G401 (cell line): Measurements from ENCODE around the gene KCNIP3. TPM values are rescaled to one million over a fixed set of nuclear protein-coding genes. Genes with fewer than 3 reads are reported as not detected.
"Not testable (repeated sequence)": the region's sequence is repeated elsewhere in the genome, so short reads cannot be mapped to it uniquely, and the experiment has no call there.

Experiments
- DNase-seq: peaks from one replicate; pipeline ENCODE4 v3.0.0-alpha.2; 2015; ENCODE audit warnings: low spot score
- in situ Hi-C: cut with HindIII; loops from 2 replicates; pipeline ENCODE4 v1.10.0; 2016; ENCODE audit warnings: low sequenced_read_pairs, mixed read lengths
- total RNA-seq: library from RNA; depleted of rRNA; stranded (reverse); fragments of >200 nt; shearing (Covaris generic); gene quantifications from 2 replicates; pipeline ENCODE4 v1.2.3, GENCODE V29; 2014

KCNIP3 gene
- total RNA-seq, 1 experiment from 2014 or later, result not detected

DNA sequence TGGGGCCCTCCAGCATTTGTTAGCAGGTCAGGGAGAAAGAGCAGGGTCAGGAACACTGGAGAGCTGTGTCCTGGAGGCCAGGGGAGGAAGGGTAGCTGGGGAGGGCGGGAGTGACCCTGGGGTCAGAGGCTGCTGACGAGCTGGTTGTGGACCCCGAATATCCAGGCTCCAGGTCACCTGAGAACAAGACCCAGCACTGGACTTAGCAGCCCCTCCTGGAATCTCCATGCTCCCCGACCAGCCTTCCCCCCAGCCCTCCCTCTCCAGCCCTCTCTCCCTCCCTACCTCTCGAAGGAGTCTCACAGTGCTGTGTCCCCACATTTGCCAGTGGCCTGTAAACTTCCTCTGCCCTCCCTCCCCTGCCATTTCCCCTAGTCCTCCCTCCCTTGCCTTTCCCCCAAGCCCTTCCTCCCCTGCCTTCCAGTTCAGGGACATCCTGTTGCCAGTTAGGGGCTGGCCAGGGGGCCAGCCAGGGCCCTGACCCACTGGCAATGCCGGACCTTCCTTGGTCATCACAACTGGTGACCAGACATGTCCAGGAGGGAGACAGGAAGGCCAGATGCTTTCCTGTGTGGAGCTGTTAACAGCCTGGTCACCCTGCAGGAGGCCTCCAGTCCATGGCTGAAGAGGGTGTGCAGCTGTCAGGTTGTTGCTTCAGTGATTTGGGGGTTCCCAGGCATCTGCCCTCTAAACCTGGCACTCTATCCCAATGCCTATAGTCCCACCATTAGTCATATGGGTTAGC, 55.3 kb downstream of the KCNIP3 start:
- DNase-seq, result no peak
- in situ Hi-C loops, result no loop called here

DNA sequence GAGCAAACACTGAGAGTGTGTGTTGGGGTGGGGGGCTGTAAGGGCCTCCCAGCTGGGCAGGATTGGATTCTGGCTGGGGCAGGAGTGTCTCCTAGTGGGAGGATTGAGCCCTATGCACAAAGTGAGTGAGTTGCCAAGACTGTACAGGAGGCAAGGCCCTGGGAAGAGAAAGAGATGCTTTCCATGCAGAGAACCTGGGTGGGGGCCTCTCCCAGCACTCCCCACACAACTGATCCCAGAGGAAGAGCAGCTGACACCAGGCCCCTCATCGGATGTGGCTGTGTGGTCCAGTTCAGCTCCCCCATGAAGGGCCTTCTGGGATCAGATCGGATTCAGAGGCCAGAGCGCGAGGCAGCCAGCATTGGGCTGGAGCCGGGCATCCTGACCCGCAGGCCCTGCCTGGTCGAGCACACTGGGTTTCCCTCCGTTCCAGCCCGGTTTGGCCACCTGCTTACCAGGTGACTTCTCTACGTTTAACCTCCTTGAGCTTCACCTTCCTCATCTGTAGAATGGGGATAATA, 56.0 kb downstream of the KCNIP3 start:
- no peak for DNase-seq
- in situ Hi-C loops, result no loop called here

DNA sequence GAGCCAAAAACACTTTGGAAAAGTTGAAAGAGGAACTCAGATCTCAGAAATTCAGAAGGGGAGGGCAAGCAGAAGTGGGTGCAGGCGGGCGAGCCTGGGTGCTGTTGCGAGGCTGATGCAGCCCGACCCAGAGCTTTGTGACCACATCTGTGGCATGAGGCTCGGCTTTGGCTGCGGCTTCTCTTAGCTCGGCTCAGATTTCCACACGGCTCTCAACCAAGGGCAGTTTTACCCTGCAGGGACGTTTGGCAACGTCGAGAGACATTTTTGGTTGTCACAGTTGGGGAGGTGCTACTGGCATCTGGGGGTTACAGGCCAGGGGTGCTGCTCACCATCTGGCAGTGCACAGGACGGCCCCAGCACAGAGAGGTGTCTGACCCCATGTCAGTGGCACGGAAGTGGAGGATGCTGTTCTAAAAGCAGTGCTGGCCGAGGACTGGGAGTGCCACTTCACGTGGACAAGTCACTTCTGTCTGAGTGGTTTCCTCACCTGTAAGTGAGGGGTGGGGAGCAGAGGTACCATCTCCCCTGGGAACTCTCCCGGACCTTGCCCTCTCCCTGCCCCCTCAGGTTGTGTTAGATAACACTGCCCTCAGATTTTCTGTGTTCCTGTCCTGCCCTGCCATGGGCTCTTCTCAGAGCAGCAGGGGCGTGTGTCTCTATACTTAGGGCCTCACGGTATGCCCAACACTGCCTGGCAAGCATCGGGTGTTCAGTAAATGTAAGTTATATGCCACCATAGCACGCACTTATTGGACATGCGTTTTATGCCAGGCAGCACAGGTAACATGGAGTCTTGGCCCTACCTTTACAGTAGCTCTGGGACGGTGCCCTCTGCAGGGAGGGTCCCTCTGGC, 56.7 kb downstream of the KCNIP3 start:
- in situ Hi-C loops, result no loop called here

DNA sequence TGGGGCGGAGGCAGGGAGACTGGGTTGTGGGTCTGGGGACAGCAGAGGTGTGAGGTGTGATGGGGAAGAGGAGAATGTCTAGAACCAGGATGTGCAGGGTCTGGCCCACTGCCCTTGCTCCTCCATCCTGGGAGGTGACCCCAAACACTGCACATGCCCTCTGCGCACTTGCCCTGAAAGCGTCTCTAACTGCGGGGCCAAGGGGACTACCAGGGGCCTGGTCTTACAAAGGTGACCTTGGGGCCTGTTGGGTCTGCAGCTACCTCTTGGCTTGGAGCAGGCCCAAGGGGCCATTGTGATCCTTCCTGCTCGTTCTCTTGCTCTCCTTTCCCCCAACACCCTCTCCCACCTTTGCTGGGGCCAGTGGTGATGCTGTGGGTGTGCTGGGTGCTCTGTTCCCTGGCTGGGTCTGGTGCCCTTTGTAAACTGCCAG, 57.3 kb downstream of the KCNIP3 start:
- in situ Hi-C loops, result no loop called here
- no peak for DNase-seq

More for the DNA sequence above, 56.7 kb downstream of the KCNIP3 start:
- DNase-seq, result no peak

DNA sequence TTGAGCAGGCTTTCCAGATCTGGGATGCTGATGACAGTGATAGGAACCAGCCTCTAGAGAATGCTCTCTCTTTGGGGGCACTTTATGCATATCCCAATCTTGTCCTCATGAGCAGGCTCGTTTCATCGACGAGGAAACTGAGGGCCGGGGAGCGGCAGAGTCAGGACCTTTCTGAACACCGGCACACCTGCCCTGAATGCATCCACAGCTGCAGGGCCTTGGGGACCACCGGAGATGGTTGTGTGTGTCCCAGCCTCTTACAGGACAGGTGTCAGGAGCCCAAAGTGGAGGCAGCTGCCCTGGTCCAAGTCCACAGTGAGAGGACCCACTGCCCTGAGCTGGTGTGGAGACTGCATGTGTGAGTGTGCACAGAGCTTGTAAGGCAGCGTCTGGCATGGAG, 57.8 kb downstream of the KCNIP3 start:
- in situ Hi-C loops, result no loop called here
- no peak for DNase-seq

DNA sequence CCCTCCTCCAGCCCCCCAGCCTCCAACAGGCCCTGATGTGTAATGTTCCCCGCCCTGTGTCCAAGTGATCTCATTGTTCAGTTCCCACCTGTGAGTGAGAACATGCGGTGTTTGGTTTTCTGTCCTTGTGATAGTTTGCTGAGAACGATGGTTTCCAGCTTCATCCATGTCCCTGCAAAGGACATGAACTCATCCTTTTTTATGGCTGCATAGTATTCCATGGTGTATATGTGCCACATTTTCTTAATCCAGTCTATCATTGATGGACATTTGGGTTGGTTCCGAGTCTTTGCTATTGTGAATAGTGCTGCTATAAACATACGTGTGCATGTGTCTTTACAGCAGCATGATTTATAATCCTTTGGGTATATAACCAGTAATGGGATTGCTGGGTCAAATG, 58.3 kb downstream of the KCNIP3 start:
- DNase-seq, in situ Hi-C loops: not testable (repeated sequence)

DNA sequence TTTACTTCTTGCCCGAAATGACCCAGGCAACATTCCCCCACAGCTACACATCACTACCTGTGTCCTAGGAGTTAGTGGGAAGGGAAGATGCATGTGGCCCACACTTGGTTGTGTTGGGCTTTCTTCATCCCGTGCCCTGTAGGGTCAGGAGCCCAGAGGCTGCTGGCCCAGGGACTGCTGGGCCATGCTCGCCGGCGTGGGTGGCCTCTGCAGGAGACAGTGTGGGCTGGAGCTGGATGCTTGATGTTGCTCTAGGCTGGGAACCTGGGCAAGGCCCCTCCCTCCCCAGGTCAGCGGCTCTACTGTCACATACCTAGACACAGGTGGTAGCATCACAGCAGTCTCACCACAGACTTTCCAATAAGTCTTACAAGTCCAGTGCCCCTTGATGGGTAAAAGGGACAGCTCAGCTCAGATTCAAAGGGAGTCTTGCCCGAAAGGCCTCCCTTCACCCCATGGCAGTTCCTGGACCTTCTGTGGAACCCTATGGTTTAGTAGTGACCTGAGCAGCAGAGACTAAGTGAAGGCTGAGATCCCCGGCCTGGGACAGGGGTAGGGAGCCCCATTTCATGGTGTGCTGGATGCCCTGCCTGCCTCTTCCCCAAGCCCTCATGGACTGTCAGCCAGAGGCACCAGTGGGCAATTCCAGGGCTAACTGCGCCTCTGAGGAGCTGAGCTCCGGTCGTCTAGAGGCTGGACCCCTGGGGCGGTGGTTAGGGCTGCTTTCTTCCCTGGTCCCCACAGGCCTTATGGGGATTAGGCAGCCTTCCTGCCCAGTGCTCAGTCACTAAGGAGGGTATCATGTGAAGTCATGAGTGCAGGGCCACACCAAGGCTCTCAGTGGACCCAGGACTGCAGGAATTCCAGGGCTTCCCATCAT, 59.9 kb downstream of the KCNIP3 start:
- DNase-seq, result no peak
- in situ Hi-C loops, result no loop called here

DNA sequence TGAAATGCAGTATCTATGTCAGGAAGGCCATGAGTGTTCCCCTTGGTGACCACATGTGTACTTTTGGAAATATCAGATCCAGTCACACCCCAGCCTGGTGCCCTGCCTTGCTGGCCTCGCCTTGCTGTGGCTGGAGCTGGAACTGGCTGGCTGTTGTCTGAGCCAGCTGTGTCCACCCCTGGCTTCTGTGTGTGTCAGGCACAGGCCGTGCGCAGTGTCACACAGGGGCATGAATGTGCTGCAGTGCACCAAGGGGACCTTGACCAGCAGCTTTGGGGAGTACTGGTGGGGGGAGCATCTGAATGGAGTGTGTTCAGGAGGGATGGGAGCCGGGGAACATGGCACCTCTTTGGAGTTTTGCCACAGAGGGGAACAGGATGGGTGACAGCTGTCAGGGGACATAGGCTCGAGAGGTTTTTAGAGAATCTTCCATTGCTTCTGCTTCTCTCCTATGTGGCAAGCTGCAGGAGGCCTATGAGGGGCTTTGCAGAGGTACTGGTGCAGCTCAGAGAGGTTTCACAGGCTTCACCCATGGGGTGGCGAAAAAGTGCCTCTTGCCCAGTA, 60.7 kb downstream of the KCNIP3 start:
- DNase-seq, result no peak
- in situ Hi-C loops, result no loop called here

DNA sequence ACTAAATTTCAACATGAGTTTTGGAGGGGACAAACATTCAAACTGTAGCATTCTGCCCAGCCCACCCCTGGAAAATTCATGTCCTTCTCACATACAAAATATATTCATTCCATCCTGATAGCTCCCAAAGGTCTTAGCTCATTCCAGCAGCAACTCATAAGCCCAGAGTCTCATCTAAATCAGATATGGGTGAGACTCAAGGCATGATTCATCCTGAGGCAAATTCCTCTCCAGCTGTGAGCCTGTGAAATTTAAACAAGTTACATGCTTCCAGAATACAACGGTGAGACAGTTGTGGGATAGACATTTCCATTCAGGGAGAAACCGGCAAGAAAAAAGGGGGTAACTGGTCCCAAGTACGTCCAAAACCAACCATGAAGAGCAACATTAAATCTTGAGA, 61.9 kb downstream of the KCNIP3 start:
- in situ Hi-C loops, result no loop called here
- DNase-seq, result no peak

DNA sequence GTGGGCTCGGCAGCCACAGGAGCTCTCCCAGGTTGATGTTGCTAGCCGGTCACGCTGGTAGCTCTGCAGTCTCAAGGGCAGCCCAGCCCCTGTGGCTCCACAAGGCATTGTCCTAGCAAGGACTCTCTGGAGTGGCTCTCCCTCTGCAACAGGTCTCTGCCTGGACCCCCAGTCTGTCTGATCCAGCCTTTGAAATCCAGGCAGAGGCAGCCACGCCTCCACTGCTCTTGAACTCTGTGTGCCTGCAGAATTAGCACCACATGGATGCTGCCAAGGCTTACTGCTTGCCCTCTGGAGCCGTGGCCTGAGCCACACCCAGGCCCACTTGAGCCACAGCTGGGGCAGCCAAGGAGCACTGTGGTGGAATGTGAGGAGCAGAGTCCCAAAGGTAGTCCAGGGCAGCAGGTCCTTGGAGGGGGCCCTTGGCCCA, 62.4 kb downstream of the KCNIP3 start:
- no peak for DNase-seq
- in situ Hi-C loops, result no loop called here

DNA sequence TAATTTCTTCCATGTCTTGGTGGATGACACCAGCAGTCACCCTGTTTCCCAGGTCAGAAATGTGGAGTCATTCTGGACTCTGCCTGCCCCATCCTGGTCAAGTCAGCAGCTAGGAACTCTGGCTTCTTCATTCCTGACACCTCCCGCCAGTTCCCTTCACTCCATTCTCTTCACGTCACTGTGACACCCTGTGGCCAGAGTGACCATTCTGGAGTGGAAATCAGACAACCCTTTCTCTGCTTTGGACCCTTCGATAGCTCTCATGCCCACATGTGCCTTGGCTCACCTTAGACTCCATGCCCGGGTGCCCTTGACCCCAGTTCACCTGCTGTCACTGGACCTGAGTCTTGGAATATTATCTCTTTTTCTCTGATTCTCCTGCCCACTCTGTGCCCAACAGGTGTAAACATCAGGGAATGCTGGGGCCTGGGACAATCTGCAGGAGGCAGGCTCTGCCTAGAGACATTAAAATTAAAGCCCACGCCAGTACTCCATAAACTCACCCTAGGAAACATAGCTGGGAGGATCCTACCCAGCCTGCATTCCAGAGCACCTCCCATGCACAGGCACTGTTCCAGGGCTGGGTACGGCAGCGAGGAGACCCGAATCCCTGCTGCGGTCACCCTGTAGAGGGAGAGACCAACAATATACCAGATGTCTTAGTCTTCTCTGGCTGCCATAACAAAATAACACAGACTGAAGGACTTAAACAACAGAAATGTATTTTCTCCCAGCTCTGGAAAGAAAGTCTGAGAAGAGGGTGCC, 64.3 kb downstream of the KCNIP3 start:
- no peak for DNase-seq
- in situ Hi-C loops, result no loop called here

DNA sequence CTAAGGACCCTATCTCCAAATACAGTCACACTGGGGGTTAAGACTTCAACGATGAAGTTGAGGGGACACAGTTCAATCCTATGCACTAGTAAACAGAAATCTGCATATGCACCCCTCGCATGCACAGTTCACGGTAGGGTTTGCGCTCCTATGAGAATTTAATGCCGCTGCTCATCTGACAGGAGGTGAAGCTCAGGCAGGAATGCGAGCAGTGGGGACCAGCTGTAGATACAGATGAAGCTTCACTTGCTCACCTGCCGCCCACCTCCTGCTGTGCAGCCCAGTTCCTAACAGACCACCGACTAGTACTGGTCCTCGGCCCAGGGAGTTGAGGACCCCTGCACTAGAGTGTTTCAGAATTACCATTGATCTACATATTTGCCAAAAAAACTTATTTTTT, 65.3 kb downstream of the KCNIP3 start:
- in situ Hi-C loops, result no loop called here
- no peak for DNase-seq

DNA sequence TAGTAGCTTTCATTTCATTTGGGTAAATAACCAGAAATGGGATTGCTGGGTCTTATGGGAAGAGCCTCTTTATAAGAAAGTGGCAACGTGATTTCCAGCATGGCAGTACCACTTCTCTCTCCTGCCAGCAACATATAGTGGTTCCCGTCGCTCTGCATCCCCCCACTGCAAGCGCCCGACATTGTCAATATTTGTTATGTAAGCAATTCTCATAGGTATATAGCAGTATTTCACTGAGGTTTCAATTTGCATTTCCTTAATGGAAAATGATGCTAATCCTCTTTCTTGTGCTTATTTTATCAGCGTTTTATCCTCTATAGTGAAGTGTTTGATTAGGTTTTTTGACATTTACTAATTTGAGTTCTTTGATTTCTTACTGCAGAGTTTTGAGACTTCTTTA, 69.4 kb downstream of the KCNIP3 start:
- in situ Hi-C loops, result no loop called here
- no peak for DNase-seq

DNA sequence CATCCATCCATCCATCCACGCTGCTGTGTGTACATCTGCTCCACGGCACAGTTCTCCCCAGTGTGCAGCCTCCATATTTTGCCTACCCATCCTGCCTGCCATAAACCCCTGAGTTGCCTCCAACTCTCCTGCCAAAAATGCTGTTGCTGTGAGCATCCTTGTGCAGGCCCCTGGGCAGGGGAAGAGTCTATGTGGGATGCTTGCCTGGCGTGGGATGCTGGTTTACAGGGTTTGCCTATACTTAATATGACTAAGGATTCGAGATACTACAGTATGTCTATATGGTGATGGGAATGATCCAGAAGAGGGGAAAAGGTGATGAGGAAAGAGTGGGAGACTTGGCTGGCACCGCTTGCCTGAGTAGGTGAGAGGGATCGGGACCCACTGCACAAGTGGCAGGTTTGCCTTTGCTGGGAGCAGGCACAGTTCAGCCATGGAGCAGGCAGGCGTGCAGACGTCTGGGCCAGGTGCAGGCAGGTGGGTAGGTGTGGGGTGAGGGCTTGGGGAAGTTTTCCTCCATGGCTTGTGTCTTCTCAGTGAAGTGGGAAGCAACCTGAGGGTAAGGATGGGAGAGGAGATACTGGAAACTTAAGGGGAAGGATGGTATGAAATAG, 75.2 kb downstream of the KCNIP3 start:
- in situ Hi-C loops, result no loop called here
- DNase-seq, result no peak

DNA sequence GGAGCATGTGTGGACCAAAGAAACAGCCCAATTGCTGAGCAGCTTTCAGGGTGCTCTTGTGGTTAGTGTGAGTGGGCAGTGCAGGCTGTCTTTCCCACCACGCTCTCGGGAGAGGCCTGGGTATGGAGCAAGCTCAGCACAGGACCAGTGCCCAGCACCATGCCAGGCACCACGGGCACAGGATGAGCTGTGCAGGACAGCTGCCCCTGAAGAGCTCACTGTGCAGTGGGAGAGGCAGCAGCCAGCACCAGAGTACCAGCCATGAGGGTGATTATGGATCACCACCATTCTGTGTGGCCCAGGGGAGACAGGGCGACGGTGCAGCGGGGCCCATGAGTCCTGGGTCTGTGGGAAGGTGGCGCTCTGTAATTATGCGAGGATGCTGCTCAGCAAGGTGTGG, 75.7 kb downstream of the KCNIP3 start:
- in situ Hi-C loops, result no loop called here
- DNase-seq, result no peak

DNA sequence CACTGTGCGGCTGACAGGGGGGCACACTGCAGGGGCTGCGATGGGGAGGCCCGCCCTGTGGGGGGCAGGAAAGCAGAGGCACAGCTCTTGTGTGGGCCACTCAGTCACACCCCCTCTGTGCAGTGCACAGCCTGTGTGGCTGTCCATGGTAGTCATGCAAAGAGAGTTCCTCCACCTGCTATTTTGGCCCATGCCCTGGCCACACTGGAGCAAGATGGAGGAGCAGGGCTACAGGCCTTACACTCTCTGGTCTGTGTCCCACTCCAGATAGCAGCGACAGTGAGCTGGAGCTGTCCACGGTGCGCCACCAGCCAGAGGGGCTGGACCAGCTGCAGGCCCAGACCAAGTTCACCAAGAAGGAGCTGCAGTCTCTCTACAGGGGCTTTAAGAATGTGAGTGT, 76.9 kb downstream of the KCNIP3 start:
- in situ Hi-C loops, result no loop called here
- no peak for DNase-seq

DNA sequence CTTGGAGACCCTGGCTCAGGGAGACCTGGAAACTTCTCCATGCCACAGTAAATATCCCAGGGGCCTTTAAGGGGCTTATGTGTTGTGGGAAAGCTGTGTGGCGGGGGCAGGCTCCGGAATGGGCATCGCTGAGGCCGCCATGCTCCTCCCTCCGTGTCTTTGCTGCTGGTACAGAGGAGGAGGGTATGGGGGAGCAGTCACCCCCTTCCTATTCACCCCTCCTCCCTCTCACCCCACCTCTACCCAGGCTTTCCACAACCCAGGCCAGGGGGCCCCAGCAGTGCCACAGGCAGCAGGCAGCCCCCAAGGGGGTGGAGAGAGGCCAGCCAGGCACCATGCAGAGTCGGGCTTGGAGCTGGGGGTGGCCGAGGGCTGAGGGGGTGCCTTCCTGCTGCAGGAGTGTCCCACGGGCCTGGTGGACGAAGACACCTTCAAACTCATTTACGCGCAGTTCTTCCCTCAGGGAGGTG, 77.3 kb downstream of the KCNIP3 start:
- in situ Hi-C loops, result no loop called here
- DNase-seq, result no peak

DNA sequence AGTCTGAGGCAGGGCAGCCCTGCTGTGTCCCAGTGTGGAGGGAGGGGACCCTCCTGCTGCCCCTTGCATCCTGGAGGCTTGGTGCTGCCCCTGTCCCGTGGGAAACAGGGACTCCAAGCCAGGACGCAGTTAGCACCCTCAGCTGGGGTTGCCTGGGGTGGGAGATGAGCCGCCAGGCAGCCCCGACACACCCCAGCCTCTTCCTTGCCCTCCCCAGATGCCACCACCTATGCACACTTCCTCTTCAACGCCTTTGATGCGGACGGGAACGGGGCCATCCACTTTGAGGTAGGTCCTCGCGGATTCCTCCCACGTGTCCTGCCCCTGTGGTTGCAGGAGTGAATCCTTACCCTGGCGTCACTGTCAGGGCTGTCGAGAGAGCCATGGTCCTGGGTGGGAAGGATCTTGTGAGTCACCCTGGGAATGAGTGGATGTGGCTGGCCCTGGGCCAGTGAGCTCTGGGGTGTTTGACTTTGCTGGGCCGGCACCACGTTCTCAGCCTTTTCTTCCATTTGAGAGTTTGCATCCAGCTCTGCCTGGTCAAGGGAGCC, 77.8 kb downstream of the KCNIP3 start:
- in situ Hi-C loops, result no loop called here
- no peak for DNase-seq
